Measurements from ENCODE around the gene CATSPERE. TPM values are rescaled to one million over a fixed set of nuclear protein-coding genes. Genes with fewer than 3 reads are reported as not detected.

CATSPERE gene
- total RNA-seq, 4 donors from 2014 or later = 0.25 to 0.98 (median 0.91) TPM; not detected in 1

DNA sequence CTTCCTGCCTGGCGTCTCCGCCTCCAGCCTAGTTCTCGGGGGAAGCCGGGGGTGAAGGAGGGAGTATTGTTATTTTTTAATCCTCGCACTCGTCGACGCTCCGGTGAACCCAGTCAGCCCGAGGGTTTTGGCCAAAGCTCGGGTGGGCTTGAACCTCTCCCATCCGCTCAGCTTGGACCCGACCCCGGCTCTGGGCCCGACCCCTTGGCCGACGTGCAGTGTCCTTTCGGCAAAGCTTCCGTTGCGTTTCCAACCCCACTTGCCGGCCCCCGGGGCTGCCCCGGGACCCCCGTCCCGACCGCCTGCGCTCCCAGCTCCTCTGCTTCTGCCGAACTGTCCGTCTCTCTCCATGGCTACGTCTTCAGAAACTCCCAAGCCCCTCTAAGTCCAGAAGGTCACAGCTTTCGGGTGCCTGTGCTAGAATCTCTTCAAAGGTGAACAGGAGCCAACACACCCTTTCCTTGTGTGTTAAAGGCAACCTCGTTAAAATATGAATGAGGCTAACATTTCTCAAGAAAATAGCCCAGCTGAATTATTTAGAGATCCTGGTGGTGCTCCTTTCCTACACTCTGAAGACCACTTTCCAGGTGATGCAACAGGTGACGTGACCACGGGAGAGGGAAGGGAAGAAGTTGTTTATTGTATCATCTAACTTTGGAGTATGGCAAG, 192.5 kb downstream of the CATSPERE start:
- WGBS, 2 donors = 1% methylated on average over 34 of the region's 34 CpGs
- intact Hi-C loops (cut with DNase I; ENCODE audit: low total_unique reads) = no loop called here
- H3K4me3 ChIP-seq (ENCODE audit: low read depth, poor library complexity, severe bottlenecking) = peak overlapping the region; percentile 94
- DNase-seq (ENCODE audit: low spot score in 2 of 2) = peak in 1 of 2 donors; percentile 35
- TF ChIP-seq, protein P1, sequence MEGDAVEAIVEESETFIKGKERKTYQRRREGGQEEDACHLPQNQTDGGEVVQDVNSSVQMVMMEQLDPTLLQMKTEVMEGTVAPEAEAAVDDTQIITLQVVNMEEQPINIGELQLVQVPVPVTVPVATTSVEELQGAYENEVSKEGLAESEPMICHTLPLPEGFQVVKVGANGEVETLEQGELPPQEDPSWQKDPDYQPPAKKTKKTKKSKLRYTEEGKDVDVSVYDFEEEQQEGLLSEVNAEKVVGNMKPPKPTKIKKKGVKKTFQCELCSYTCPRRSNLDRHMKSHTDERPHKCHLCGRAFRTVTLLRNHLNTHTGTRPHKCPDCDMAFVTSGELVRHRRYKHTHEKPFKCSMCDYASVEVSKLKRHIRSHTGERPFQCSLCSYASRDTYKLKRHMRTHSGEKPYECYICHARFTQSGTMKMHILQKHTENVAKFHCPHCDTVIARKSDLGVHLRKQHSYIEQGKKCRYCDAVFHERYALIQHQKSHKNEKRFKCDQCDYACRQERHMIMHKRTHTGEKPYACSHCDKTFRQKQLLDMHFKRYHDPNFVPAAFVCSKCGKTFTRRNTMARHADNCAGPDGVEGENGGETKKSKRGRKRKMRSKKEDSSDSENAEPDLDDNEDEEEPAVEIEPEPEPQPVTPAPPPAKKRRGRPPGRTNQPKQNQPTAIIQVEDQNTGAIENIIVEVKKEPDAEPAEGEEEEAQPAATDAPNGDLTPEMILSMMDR (IDR thresholded peaks at IDR 0.05) = no peak
- TF ChIP-seq POLR2A (IDR thresholded peaks at IDR 0.05) = no peak

DNA sequence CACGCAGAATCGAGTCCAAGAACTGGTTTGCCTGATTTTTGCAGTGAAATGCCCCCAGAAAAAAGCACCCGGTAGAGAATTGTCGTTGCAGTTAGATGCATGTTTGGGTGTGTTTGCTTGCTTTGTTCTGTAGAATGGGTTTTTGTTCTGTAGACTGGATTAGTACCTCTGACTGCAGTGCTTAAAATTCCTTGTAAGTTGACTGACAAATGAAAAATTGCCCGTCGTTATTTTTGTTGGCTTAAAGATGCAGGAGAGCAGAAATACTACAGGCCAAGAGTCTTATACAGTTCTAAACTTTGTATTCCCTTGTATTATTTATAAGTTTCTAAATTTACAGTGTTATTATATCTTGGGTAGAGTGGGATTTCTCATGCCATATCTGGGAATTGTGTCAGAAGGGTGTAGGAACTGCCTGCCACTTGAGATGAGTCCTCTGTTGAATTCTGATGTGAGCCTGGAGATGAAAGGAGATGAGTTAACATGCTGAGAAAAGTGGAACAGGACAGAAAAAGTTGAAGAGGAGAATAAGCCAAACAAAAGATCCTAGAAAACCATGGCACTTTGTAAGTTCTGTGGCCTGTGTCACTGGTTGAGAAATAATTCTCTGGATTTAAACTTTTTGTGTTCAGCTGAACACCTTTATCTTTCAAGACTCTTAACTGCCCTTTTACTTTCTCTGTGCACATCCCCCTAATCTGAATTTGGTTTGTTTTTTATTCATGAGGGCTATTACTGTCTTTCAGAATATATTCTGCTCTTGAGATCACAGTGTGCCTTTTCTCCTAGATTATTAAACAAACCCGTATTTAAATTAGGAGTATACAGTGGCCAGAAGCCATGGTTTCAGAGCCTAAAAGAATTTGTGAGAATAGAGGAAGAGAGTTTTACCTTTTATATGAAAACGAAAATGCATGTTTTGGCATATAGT, 193.3 kb downstream of the CATSPERE start:
- peak overlapping the region; percentile 94 for H3K4me3 ChIP-seq (ENCODE audit: low read depth, poor library complexity, severe bottlenecking)
- 13 to 17% methylated on average over 8 of the region's 8 CpGs for WGBS, 2 donors
- intact Hi-C loops (cut with DNase I; ENCODE audit: low total_unique reads) = no loop called here
- TF ChIP-seq, protein P1 (IDR thresholded peaks at IDR 0.05) = no peak
- TF ChIP-seq POLR2A (IDR thresholded peaks at IDR 0.05) = no peak
- DNase-seq (ENCODE audit: low spot score in 2 of 2) = no peak

- H3K4me3 ChIP-seq (ENCODE audit: low read depth, poor library complexity, severe bottlenecking) = no peak overlapping the region
- WGBS, 2 donors = 93 to 96% methylated on average over 1 of the region's 1 CpG
- intact Hi-C loops (cut with DNase I; ENCODE audit: low total_unique reads) = no loop called here
- DNase-seq (ENCODE audit: low spot score in 2 of 2) = no peak
- TF ChIP-seq, protein P1 (IDR thresholded peaks at IDR 0.05) = no peak
- TF ChIP-seq POLR2A (IDR thresholded peaks at IDR 0.05) = no peak
These were observed 194.1 kb downstream of the CATSPERE start for GRCh38 chr1:244655186-244655585.

GRCh38 chr1:244657421-244657820, 196.3 kb downstream of the CATSPERE start:
- DNase-seq (ENCODE audit: low spot score in 2 of 2) = no peak
- TF ChIP-seq, protein P1 (IDR thresholded peaks at IDR 0.05) = no peak
- no peak for TF ChIP-seq POLR2A (IDR thresholded peaks at IDR 0.05)
- H3K4me3 ChIP-seq (ENCODE audit: low read depth, poor library complexity, severe bottlenecking) = no peak overlapping the region
- 88 to 89% methylated on average over 3 of the region's 3 CpGs for WGBS, 2 donors
- intact Hi-C loops (cut with DNase I; ENCODE audit: low total_unique reads) = no loop called here

DNA sequence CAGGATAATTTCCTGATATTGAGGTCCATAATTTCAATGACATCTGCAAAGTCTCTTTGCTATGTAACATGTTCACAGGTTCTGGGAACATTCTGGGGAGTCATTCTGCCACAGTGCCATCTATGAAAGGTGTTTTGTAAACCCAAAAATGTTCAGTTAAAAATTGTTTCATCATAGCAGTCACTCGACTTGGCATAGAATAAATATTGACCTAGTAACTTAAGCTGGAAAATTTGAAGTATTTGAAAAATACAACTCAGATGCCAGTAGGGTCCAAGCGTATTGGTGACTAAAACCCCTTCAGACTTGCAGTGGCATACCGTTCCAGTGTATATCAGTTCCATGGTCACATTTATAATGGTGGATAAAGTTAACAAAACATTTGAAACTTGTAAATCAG, 198.6 kb downstream of the CATSPERE start:
- WGBS, 2 donors = 76 to 85% methylated on average over 3 of the region's 3 CpGs
- no peak for DNase-seq (ENCODE audit: low spot score in 2 of 2)
- no peak overlapping the region for H3K4me3 ChIP-seq (ENCODE audit: low read depth, poor library complexity, severe bottlenecking)
- intact Hi-C loops (cut with DNase I; ENCODE audit: low total_unique reads) = no loop called here
- TF ChIP-seq, protein P1 (IDR thresholded peaks at IDR 0.05) = no peak
- TF ChIP-seq POLR2A (IDR thresholded peaks at IDR 0.05) = no peak
